ENCODE measurements around the gene ZFPL1. TPM values are rescaled to one million over a fixed set of nuclear protein-coding genes. Genes with fewer than 3 reads are reported as not detected.

The ZFPL1 gene
- total and polyA plus RNA-seq, 9 of the 15 experiments (the other 6 are each of a cell fraction or from before 2014, with no cell fraction given): 3.7 to 37.5 (median 22.7) TPM

- H3K27ac ChIP-seq (ENCODE audit: extremely low read depth, low read depth, low read length): 0 out of 3 replicates have a peak overlapping the region, but pooled peaks have one; percentile 90
- peaks cover 13 to 20% of the 10 kb centered on the region in 2 experiments for H3K4me1 ChIP-seq (replicated peaks in 1 of 2; ENCODE audit: control insufficient read depth in 2 of 2, insufficient read depth in 2 of 2, low read length in 2 of 2)
- in situ Hi-C loops (cut with MboI) (no loop called here), intact Hi-C loops (cut with micrococcal nuclease) (no loop called here)
- ChIA-PET CTCF (ENCODE audit: low intra/inter-chr PET ratio) (no interaction called here), POLR2A (interaction anchor here (0.6 to 1.5 kb wide), 14 partner anchors 9 to 393 kb away, joined by 3 to 7 read pairs (median 4); partner anchors contain the start of genes TM7SF2 and ZNHIT2)
- H3K9ac ChIP-seq (ENCODE audit: insufficient read depth in 1 of 2, low read depth in 2 of 2, low read length in 2 of 2): peak overlapping the region; percentile 96; a peak in 2 of 4 replicates
- no peak for DNase-seq (ENCODE audit: extremely low read depth in 1 of 4, low spot score in 3 of 4)
- TF ChIP-seq ZNF551 (CRISPR knock-in tag; IDR thresholded peaks at IDR 0.05) (no peak), SPI1 (IDR thresholded peaks at IDR 0.05; ENCODE audit: borderline replicate concordance, low read depth, low read length) (0 out of 2 replicates have a peak, but pooled peaks have one; percentile 9), JUN (IDR thresholded peaks at IDR 0.05; ENCODE audit: borderline replicate concordance, low read depth, low read length) (no peak), JUN (CRISPR knock-in tag; IDR thresholded peaks at IDR 0.05; ENCODE audit: borderline replicate concordance) (no peak)
- H4K20me1 ChIP-seq (replicated peaks; ENCODE audit: control insufficient read depth, insufficient read depth, low read length): no peaks in the 10 kb centered on the region; the same call in 1 of the 2 replicates
- no peaks in the 10 kb centered on the region for H3K9me1 ChIP-seq (ENCODE audit: control insufficient read depth, insufficient read depth, low read length)
- no peaks in the 10 kb centered on the region; a peak in 1 of 5 replicates for H3K27me3 ChIP-seq (ENCODE audit: control insufficient read depth in 2 of 2, insufficient read depth in 2 of 2, low read length in 2 of 2)
- no peak for ATAC-seq
- H3K36me3 ChIP-seq (ENCODE audit: control insufficient read depth, insufficient read depth, low read length): peaks cover 73% of the 10 kb centered on the region
- H3K79me2 ChIP-seq (ENCODE audit: control insufficient read depth, insufficient read depth, low read length): peaks cover 48% of the 10 kb centered on the region
- peak overlapping the region; percentile 98; the same call in 1 of the 2 replicates for H3K4me2 ChIP-seq (ENCODE audit: insufficient read depth, low read length)
- FAIRE-seq: peak; percentile 65
- no peaks in the 10 kb centered on the region for H3K9me3 ChIP-seq (replicated peaks; ENCODE audit: control insufficient read depth, insufficient read depth, low read depth, low read length)
- BruUV-seq (replicated peaks): no TSS peak
- no peak overlapping the region; the same call in 1 of the 2 replicates for H3K4me3 ChIP-seq
- WGBS (ENCODE audit: insufficient coverage, low coverage, missing lambda C conversion rate): 89% methylated on average over 4 of the region's 4 CpGs
- H2AFZ ChIP-seq (ENCODE audit: low read depth, low read length): no peak overlapping the region
Measured at GRCh38 chr11:65085446-65085845, 1.4 kb downstream of the ZFPL1 start.

GRCh38 chr11:65086809-65087208, 2.8 kb downstream of the ZFPL1 start:
- POLR2A ChIA-PET: interaction anchor here (0.5 to 2.0 kb wide), 3 partner anchors 10 to 30 kb away, joined by 3 to 4 read pairs (median 3); partner anchors contain the start of gene ZNHIT2
- Histone ChIP-seq H3K36me3 (ENCODE audit: control insufficient read depth, insufficient read depth, low read length) (peaks cover 60% of the 10 kb centered on the region), H2AFZ (ENCODE audit: low read depth, low read length) (no peak overlapping the region), H3K27me3 (ENCODE audit: control insufficient read depth in 2 of 2, insufficient read depth in 2 of 2, low read length in 2 of 2) (no peaks in the 10 kb centered on the region; a peak in 1 of 5 replicates), H3K79me2 (ENCODE audit: control insufficient read depth, insufficient read depth, low read length) (peaks cover 36% of the 10 kb centered on the region), H3K27ac (ENCODE audit: extremely low read depth, low read depth, low read length) (no peak overlapping the region), H3K4me2 (ENCODE audit: insufficient read depth, low read length) (no peak overlapping the region), H3K9ac (ENCODE audit: insufficient read depth in 1 of 2, low read depth in 2 of 2, low read length in 2 of 2) (no peak overlapping the region), H3K9me1 (ENCODE audit: control insufficient read depth, insufficient read depth, low read length) (no peaks in the 10 kb centered on the region), H3K9me3 (replicated peaks; ENCODE audit: control insufficient read depth, insufficient read depth, low read depth, low read length) (no peaks in the 10 kb centered on the region), H3K4me1 (replicated peaks in 1 of 2; ENCODE audit: control insufficient read depth in 2 of 2, insufficient read depth in 2 of 2, low read length in 2 of 2) (peaks cover 13 to 20% of the 10 kb centered on the region in 2 experiments), H3K4me3 (no peak overlapping the region), H4K20me1 (replicated peaks; ENCODE audit: control insufficient read depth, insufficient read depth, low read length) (no peaks in the 10 kb centered on the region; the same call in 1 of the 2 replicates)
- ATAC-seq: no peak
- no peak for DNase-seq (ENCODE audit: extremely low read depth in 1 of 4, low spot score in 3 of 4)
- CTCF ChIA-PET (ENCODE audit: low intra/inter-chr PET ratio): no interaction called here
- in situ Hi-C loops (cut with MboI) (no loop called here), intact Hi-C loops (cut with micrococcal nuclease) (no loop called here)
- no peak for FAIRE-seq
- WGBS (ENCODE audit: insufficient coverage, low coverage, missing lambda C conversion rate): 87% methylated on average over 9 of the region's 9 CpGs
- BruUV-seq (replicated peaks): no TSS peak
- no peak for TF ChIP-seq CGGBP1 (CRISPR knock-in tag; IDR thresholded peaks at IDR 0.05)
- no peak for TF ChIP-seq EP300 (IDR thresholded peaks at IDR 0.05; ENCODE audit: low read length)
- no peak for TF ChIP-seq ZNF239 (CRISPR knock-in tag; IDR thresholded peaks at IDR 0.05)
- no peak for TF ChIP-seq MNT (conservative IDR thresholded peaks at IDR 0.05)
- no peak for TF ChIP-seq GABPB2 (CRISPR knock-in tag; conservative IDR thresholded peaks at IDR 0.05)
- no peak for TF ChIP-seq SAFB2 (IDR thresholded peaks at IDR 0.05; ENCODE audit: borderline replicate concordance, low read depth, low read length, severe bottlenecking)
- TF ChIP-seq NCOA1 (IDR thresholded peaks at IDR 0.05; ENCODE audit: low read depth): no peak
- TF ChIP-seq TAF9B (IDR thresholded peaks at IDR 0.05; ENCODE audit: partially characterized antibody): no peak
- TF ChIP-seq HMG20A (CRISPR knock-in tag; conservative IDR thresholded peaks at IDR 0.05): no peak
- TF ChIP-seq HDAC2 (IDR thresholded peaks at IDR 0.05): no peak
- TF ChIP-seq TRIM24 (IDR thresholded peaks at IDR 0.05): no peak
- no peak for TF ChIP-seq MEIS2 (IDR thresholded peaks at IDR 0.05; ENCODE audit: partially characterized antibody)

Measured in K562 (cell line).